Fibroblast of skin of left quadriceps (primary cell): ENCODE results near the gene YOD1.
"Not testable (repeated sequence)": the region's sequence is repeated elsewhere in the genome, so short reads cannot be mapped to it uniquely, and the experiment has no call there.

Experiments
- DNase-seq, 2 experiments: peaks; one replicate each; pipeline ENCODE4 v3.0.0-alpha.2; 2013; ENCODE audit warnings: low read depth in 2 of 2

Gene YOD1

GRCh38 chr1:207049974-207050391 is 1.0 kb downstream of the YOD1 start:
- DNase-seq = peak in 1 of 2 experiments; percentile 20

- DNase-seq = no peak
Measured at GRCh38 chr1:207049514-207049913, 1.5 kb downstream of the YOD1 start.

GRCh38 chr1:207049054-207049453 is 2.0 kb downstream of the YOD1 start:
- no peak for DNase-seq

- DNase-seq = no peak
Measured at GRCh38 chr1:207048041-207048440, 3.0 kb downstream of the YOD1 start.

- DNase-seq = no peak
Measured at GRCh38 chr1:207047505-207047904, 3.5 kb downstream of the YOD1 start.

- no peak for DNase-seq
Measured at GRCh38 chr1:207045453-207045852, 5.6 kb downstream of the YOD1 start.

GRCh38 chr1:207041397-207041796 is 9.6 kb downstream of the YOD1 start:
- not testable (repeated sequence) for DNase-seq

- DNase-seq = peak; percentile 23 to 28
Measured at GRCh38 chr1:207040181-207040533, 10.9 kb downstream of the YOD1 start.

- DNase-seq = no peak
Measured at GRCh38 chr1:207039380-207040180, 11.4 kb downstream of the YOD1 start.

- DNase-seq = no peak
Measured at GRCh38 chr1:207036865-207037264, 14.1 kb downstream of the YOD1 start.

- DNase-seq = no peak
Measured at GRCh38 chr1:207035877-207036551, 15.0 kb downstream of the YOD1 start.

GRCh38 chr1:207034998-207035397 is 16.0 kb downstream of the YOD1 start:
- peak; percentile 17 to 34 for DNase-seq

- DNase-seq = no peak
Measured at GRCh38 chr1:207034208-207034607, 16.8 kb downstream of the YOD1 start.

GRCh38 chr1:207033302-207033701 is 17.7 kb downstream of the YOD1 start:
- DNase-seq = no peak

GRCh38 chr1:207032528-207033017 is 18.4 kb downstream of the YOD1 start, which contains the start of gene C1orf116:
Gene C1orf116 (minus strand): TSS chr1:207032756. CDS start chr1:207027598, 5,158 bp downstream.
- DNase-seq = no peak

GRCh38 chr1:207031632-207032264 is 19.3 kb downstream of the YOD1 start:
- DNase-seq = no peak

- no peak for DNase-seq
Measured at GRCh38 chr1:207031016-207031415, 20.0 kb downstream of the YOD1 start.

GRCh38 chr1:207030522-207031009 is 20.4 kb downstream of the YOD1 start:
- DNase-seq = no peak

GRCh38 chr1:207029701-207030521 is 21.1 kb downstream of the YOD1 start:
- DNase-seq = no peak

GRCh38 chr1:207028884-207029650 is 21.9 kb downstream of the YOD1 start:
- DNase-seq = no peak

- no peak for DNase-seq
Measured at GRCh38 chr1:207027921-207028320, 23.1 kb downstream of the YOD1 start.
